ENCODE measurements around the gene JOSD1.
A peak's percentile ranks its signal among the peaks of the same experiment; 100 is the strongest.

Gene JOSD1

GRCh38 chr22:38700789-38701628, at the start of gene JOSD1:
JOSD1 (minus strand) TSS chr22:38700943; CDS start chr22:38699987, 956 bp downstream.
- DNase-seq (ENCODE audit: low spot score) = peak; percentile 98

- DNase-seq (ENCODE audit: low spot score) = no peak
Observed at GRCh38 chr22:38750104-38750503, 49.4 kb upstream of the JOSD1 start.

- DNase-seq (ENCODE audit: low spot score) = no peak
Observed at GRCh38 chr22:38748487-38749136, 47.9 kb upstream of the JOSD1 start.

GRCh38 chr22:38745676-38746460, 45.1 kb upstream of the JOSD1 start:
- DNase-seq (ENCODE audit: low spot score) = no peak

- no peak for DNase-seq (ENCODE audit: low spot score)
Observed at GRCh38 chr22:38744981-38745380, 44.2 kb upstream of the JOSD1 start.

- DNase-seq (ENCODE audit: low spot score) = no peak
Observed at GRCh38 chr22:38742176-38742942, 41.6 kb upstream of the JOSD1 start.

- no peak for DNase-seq (ENCODE audit: low spot score)
Observed at GRCh38 chr22:38741576-38741975, 40.8 kb upstream of the JOSD1 start.

- DNase-seq (ENCODE audit: low spot score) = no peak
Observed at GRCh38 chr22:38741166-38741565, 40.4 kb upstream of the JOSD1 start.

GRCh38 chr22:38740754-38741153, 40.0 kb upstream of the JOSD1 start:
- DNase-seq (ENCODE audit: low spot score) = no peak

GRCh38 chr22:38740116-38740723, 39.5 kb upstream of the JOSD1 start:
- DNase-seq (ENCODE audit: low spot score) = no peak

- no peak for DNase-seq (ENCODE audit: low spot score)
Observed at GRCh38 chr22:38739300-38740055, 38.7 kb upstream of the JOSD1 start.

- no peak for DNase-seq (ENCODE audit: low spot score)
Observed at GRCh38 chr22:38738475-38739070, 37.8 kb upstream of the JOSD1 start.

GRCh38 chr22:38737302-38738060, 36.7 kb upstream of the JOSD1 start:
- no peak for DNase-seq (ENCODE audit: low spot score)

GRCh38 chr22:38736257-38736570, 35.5 kb upstream of the JOSD1 start:
- DNase-seq (ENCODE audit: low spot score) = no peak

- DNase-seq (ENCODE audit: low spot score) = no peak
Observed at GRCh38 chr22:38735465-38736256, 34.9 kb upstream of the JOSD1 start.

GRCh38 chr22:38735126-38735464, 34.4 kb upstream of the JOSD1 start:
- no peak for DNase-seq (ENCODE audit: low spot score)

GRCh38 chr22:38734421-38735100, 33.8 kb upstream of the JOSD1 start:
- no peak for DNase-seq (ENCODE audit: low spot score)

GRCh38 chr22:38733724-38734381, 33.1 kb upstream of the JOSD1 start:
- no peak for DNase-seq (ENCODE audit: low spot score)
